ENCODE measurements around the gene CDC20. TPM values are rescaled to one million over a fixed set of nuclear protein-coding genes. Genes with fewer than 3 reads are reported as not detected.

The CDC20 gene
- total RNA-seq, 4 donors from 2014 or later = 0.42 to 0.69 (median 0.54) TPM; not detected in 1

DNA sequence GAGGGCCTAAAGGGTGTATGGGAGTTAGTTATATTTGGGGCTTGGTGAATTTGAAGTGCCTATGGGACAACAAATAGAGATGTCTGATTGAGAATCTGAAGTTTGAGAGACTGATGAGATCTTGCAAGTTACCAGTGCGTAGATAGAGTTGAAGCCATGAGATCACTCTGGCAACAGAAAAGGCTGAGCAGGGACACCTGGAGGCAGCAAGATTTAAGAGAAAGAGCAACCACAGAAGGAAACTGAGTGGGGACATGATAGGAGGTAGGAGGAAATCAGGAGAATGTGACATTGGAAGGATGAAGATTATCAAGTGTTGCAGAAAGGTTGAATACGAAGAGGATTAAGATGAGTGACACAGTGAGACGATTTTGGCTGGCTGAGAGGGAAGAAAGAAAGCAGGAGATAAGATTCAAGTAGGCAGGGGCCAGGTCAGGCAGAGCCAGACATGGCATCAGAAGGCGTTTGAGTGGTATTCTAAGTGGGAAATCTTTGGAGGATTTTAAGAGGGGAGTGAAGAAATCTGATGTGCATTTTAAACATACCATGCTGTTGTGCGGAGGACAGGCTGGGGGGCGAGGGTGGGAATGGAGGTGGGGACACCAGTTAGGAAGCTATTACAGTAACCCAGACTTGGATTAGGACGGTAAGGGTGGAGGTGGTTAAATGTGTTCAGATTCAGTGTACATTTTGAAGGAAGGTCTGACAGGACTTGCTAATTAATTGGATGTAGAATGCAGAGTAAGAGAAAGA is 24.2 kb upstream of the CDC20 start:
- no peak for ATAC-seq
- peaks cover 0 to 8% (median 3%) of the 10 kb centered on the region in 3 donors for H3K4me1 ChIP-seq
- no peak for TF ChIP-seq EP300 (IDR thresholded peaks at IDR 0.05)
- no peak for TF ChIP-seq POLR2AphosphoS5 (IDR thresholded peaks at IDR 0.05)
- TF ChIP-seq, protein P1, sequence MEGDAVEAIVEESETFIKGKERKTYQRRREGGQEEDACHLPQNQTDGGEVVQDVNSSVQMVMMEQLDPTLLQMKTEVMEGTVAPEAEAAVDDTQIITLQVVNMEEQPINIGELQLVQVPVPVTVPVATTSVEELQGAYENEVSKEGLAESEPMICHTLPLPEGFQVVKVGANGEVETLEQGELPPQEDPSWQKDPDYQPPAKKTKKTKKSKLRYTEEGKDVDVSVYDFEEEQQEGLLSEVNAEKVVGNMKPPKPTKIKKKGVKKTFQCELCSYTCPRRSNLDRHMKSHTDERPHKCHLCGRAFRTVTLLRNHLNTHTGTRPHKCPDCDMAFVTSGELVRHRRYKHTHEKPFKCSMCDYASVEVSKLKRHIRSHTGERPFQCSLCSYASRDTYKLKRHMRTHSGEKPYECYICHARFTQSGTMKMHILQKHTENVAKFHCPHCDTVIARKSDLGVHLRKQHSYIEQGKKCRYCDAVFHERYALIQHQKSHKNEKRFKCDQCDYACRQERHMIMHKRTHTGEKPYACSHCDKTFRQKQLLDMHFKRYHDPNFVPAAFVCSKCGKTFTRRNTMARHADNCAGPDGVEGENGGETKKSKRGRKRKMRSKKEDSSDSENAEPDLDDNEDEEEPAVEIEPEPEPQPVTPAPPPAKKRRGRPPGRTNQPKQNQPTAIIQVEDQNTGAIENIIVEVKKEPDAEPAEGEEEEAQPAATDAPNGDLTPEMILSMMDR (IDR thresholded peaks at IDR 0.05) = no peak
- TF ChIP-seq POLR2A (IDR thresholded peaks at IDR 0.05) = no peak
- H3K4me3 ChIP-seq = no peak overlapping the region
- H3K27ac ChIP-seq = no peak overlapping the region
- WGBS, 2 donors (ENCODE audit: low coverage in 1 of 2) = 61 to 68% methylated on average over 5 to 7 of the region's 7 CpGs
- H3K27me3 ChIP-seq = no peaks in the 10 kb centered on the region
- no peaks in the 10 kb centered on the region for H3K9me3 ChIP-seq
- no peaks in the 10 kb centered on the region for H3K36me3 ChIP-seq

DNA sequence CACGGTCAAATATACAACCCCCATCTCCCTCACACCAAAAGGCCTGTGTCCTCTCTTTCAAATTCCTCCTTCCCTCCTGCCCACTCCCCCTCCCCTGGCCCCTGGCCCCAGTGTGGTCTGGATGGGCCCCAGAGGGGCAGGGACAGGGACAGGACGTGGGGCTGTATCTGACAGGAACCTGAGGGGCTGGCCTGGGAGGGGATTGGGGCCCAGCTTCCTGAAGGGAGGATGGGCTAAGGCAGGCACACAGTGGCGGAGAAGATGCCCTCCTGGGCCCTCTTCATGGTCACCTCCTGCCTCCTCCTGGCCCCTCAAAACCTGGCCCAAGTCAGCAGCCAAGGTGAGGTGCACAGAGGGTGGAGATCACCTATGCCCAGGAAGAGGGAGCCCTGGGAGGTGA is 21.2 kb upstream of the CDC20 start, which contains the start of gene MPL:
MPL (plus strand) TSS at position 231 of the 400 bp plus-strand sequence; CDS start at position 262, 31 bp downstream.
- H3K9me3 ChIP-seq = no peaks in the 10 kb centered on the region
- ATAC-seq = no peak
- 58 to 71% methylated on average over 2 of the region's 3 CpGs for WGBS, 2 donors (ENCODE audit: low coverage in 1 of 2)
- H3K36me3 ChIP-seq = no peaks in the 10 kb centered on the region
- no peaks in the 10 kb centered on the region for H3K27me3 ChIP-seq
- no peak within 1 kb of the TSS for H3K27ac ChIP-seq
- TF ChIP-seq EP300 (IDR thresholded peaks at IDR 0.05) (no peak), POLR2A (IDR thresholded peaks at IDR 0.05) (no peak), POLR2AphosphoS5 (IDR thresholded peaks at IDR 0.05) (no peak)
- TF ChIP-seq, protein P1 (IDR thresholded peaks at IDR 0.05) = no peak
- no peak within 1 kb of the TSS for H3K4me3 ChIP-seq
- no peaks in the 10 kb centered on the region for H3K4me1 ChIP-seq

GRCh38 chr1:43338001-43338400 is 20.8 kb upstream of the CDC20 start:
- H3K9me3 ChIP-seq = no peaks in the 10 kb centered on the region
- no peaks in the 10 kb centered on the region for H3K36me3 ChIP-seq
- no peak overlapping the region for H3K4me3 ChIP-seq
- no peak for ATAC-seq
- TF ChIP-seq POLR2AphosphoS5 (IDR thresholded peaks at IDR 0.05) (no peak), EP300 (IDR thresholded peaks at IDR 0.05) (no peak), POLR2A (IDR thresholded peaks at IDR 0.05) (no peak)
- TF ChIP-seq, protein P1 (IDR thresholded peaks at IDR 0.05) = no peak
- no peaks in the 10 kb centered on the region for H3K4me1 ChIP-seq
- H3K27ac ChIP-seq = no peak overlapping the region
- 95% methylated on average over 3 of the region's 5 CpGs; no CpG with 5 or more reads in 1 of the 2 donors for WGBS, 2 donors (ENCODE audit: low coverage in 1 of 2)
- no peaks in the 10 kb centered on the region for H3K27me3 ChIP-seq

- ATAC-seq = no peak
- 100% methylated on average over 2 of the region's 6 CpGs; no CpG with 5 or more reads in 1 of the 2 donors for WGBS, 2 donors (ENCODE audit: low coverage in 1 of 2)
Observed at GRCh38 chr1:43339584-43340232, 19.1 kb upstream of the CDC20 start.

More at GRCh38 chr1:43339584-43340232, 19.1 kb upstream of the CDC20 start:
- Histone ChIP-seq H3K4me1 (no peaks in the 10 kb centered on the region), H3K4me3 (no peak overlapping the region), H3K27me3 (no peaks in the 10 kb centered on the region), H3K36me3 (no peaks in the 10 kb centered on the region), H3K9me3 (no peaks in the 10 kb centered on the region), H3K27ac (no peak overlapping the region)
- TF ChIP-seq EP300 (IDR thresholded peaks at IDR 0.05) (no peak), POLR2A (IDR thresholded peaks at IDR 0.05) (no peak), POLR2AphosphoS5 (IDR thresholded peaks at IDR 0.05) (no peak)
- TF ChIP-seq, protein P1 (IDR thresholded peaks at IDR 0.05) = no peak

Data from gastroesophageal sphincter (tissue), 4 donors.